GM12878 (cell line): ENCODE results near the gene STAT5B. TPM values are rescaled to one million over a fixed set of nuclear protein-coding genes. Genes with fewer than 3 reads are reported as not detected.

ENCODE experiments used
- ATAC-seq: fragments of 200-7000 bp; cut with Tn5 transposase; 3 replicates; pipeline ENCODE4 v1.9.1; 2020; ENCODE audit warnings: mild to moderate bottlenecking, moderate library complexity
- BruUV-seq: library from RNA; stranded (reverse); fragments of 400-500 nt; replicated peaks from 2 replicates; lab custom pipeline; 2021; lab: Mats Ljungman, UMichigan
- CTCF ChIA-PET: fragments of 300-600 bp; sonication (Branson Sonifier 250); formaldehyde crosslinking; extraction: SDS; loops from one replicate; lab custom pipeline; 2021; ENCODE audit warnings: inconsistent platforms; lab: Yijun Ruan, JAX
- POLR2A ChIA-PET: fragments of 350-600 bp; formaldehyde crosslinking; extraction: SDS; loops from one replicate; lab custom pipeline; 2021; ENCODE audit warnings: inconsistent platforms; lab: Charles Lee
- RAD21 ChIA-PET: fragments of 300-600 bp; sonication (Branson Sonifier 250); formaldehyde crosslinking; loops from one replicate; lab custom pipeline; 2023; ENCODE audit warnings: antibody characterized with exemption; ENCODE audit not compliant: unreplicated experiment; lab: Charles Lee
- SMC1A ChIA-PET: fragments of 300-600 bp; sonication (Branson Sonifier 250); formaldehyde crosslinking; loops from one replicate; lab custom pipeline; 2023; ENCODE audit not compliant: unreplicated experiment, uncharacterized antibody; lab: Charles Lee
- DNase-seq: peaks from one replicate; pipeline ENCODE4 v3.0.0-alpha.2; 2011; ENCODE audit warnings: low read depth, low spot score
- FAIRE-seq: peaks from 3 replicates; lab custom pipeline; 2011; peaks lifted over from hg19 to GRCh38; lab: Jason Lieb, UNC
- H2AFZ ChIP-seq: 2 replicates; pipeline ENCODE4 v1.6.0; 2011; ENCODE audit warnings: low read depth, low read length, control low read depth; ENCODE audit not compliant: control insufficient read depth
- H3K27ac ChIP-seq: 2 replicates; pipeline ENCODE4 v1.5.1; 2011; ENCODE audit warnings: control low read depth; ENCODE audit not compliant: control insufficient read depth, insufficient read depth
- H3K27me3 ChIP-seq, 2 experiments: replicated peaks in 1 of 2; 2 replicates each; pipeline versions ENCODE4 v1.6.0 to v1.6.1; 2011; ENCODE audit warnings: low read length in 1 of 2; ENCODE audit not compliant: control insufficient read depth in 2 of 2, insufficient read depth in 2 of 2
- H3K36me3 ChIP-seq, 2 experiments: 2 replicates each; pipeline ENCODE4 v1.5.1; 2011; ENCODE audit warnings: low read length in 1 of 2; ENCODE audit not compliant: control insufficient read depth in 2 of 2, insufficient read depth in 2 of 2
- H3K4me1 ChIP-seq: 2 replicates; pipeline ENCODE4 v1.6.1; 2011; ENCODE audit warnings: mild to moderate bottlenecking, low read length, moderate library complexity, mixed read lengths; ENCODE audit not compliant: control insufficient read depth, insufficient read depth
- H3K4me2 ChIP-seq: 2 replicates; pipeline ENCODE4 v1.6.0; 2011; ENCODE audit warnings: control low read depth; ENCODE audit not compliant: control insufficient read depth, insufficient read depth
- H3K4me3 ChIP-seq: fragments of 200-600 bp; sonication (generic); 2 replicates; pipeline ENCODE4 v1.5.1; 2016
- H3K79me2 ChIP-seq: 2 replicates; pipeline ENCODE4 v1.6.0; 2011; ENCODE audit warnings: low read length; ENCODE audit not compliant: control insufficient read depth, insufficient read depth
- H3K9ac ChIP-seq: 2 replicates; pipeline ENCODE4 v1.8.0; 2011; ENCODE audit warnings: low read length, control low read depth, mixed read lengths; ENCODE audit not compliant: control insufficient read depth, insufficient read depth
- H3K9me3 ChIP-seq: replicated peaks from 3 replicates; pipeline ENCODE4 v1.5.1; 2011; ENCODE audit warnings: mild to moderate bottlenecking, low read length; ENCODE audit not compliant: control insufficient read depth, insufficient read depth
- H4K20me1 ChIP-seq: 2 replicates; pipeline ENCODE4 v1.6.0; 2011; ENCODE audit not compliant: control insufficient read depth, insufficient read depth
- ASH2L ChIP-seq: fragments of 300-600, 200-600 bp; sonication (generic); IDR thresholded peaks from 2 replicates; pipeline ENCODE4 v1.6.1; 2017; ENCODE audit warnings: low read depth, mild to moderate bottlenecking, borderline replicate concordance
- CHD1 ChIP-seq: IDR thresholded peaks from 2 replicates; pipeline ENCODE4 v1.6.1; 2012; ENCODE audit warnings: low read depth, low read length, improper control_type of control experiment
- FOXK2 ChIP-seq: fragments of 450-650 bp; IDR thresholded peaks from 2 replicates; pipeline ENCODE4 v1.6.1; 2017; ENCODE audit warnings: mild to moderate bottlenecking, moderate library complexity
- GABPA ChIP-seq: IDR thresholded peaks from 2 replicates; pipeline ENCODE4 v1.6.1; 2014; ENCODE audit warnings: antibody characterized with exemption, low read depth, mild to moderate bottlenecking, inconsistent platforms
- HDGF ChIP-seq: fragments of 450-650 bp; IDR thresholded peaks from 2 replicates; pipeline ENCODE4 v1.6.1; 2016; ENCODE audit warnings: antibody characterized with exemption
- HSF1 ChIP-seq: fragments of 150-350 bp; IDR thresholded peaks from 2 replicates; pipeline ENCODE4 v1.6.1; 2014; ENCODE audit warnings: mild to moderate bottlenecking, low read depth, low read length
- IRF5 ChIP-seq: fragments of 450-650 bp; IDR thresholded peaks from 2 replicates; pipeline ENCODE4 v1.6.1; 2017; ENCODE audit warnings: borderline replicate concordance
- KAT2A ChIP-seq: conservative IDR thresholded peaks from 2 replicates; pipeline ENCODE4 v1.6.1; 2011; ENCODE audit warnings: low read depth, low read length; ENCODE audit not compliant: control insufficient read depth
- NFYA ChIP-seq: IDR thresholded peaks from 2 replicates; pipeline ENCODE4 v1.6.1; 2011; ENCODE audit warnings: low read depth, mild to moderate bottlenecking, low read length, improper control_type of control experiment, borderline replicate concordance
- PML ChIP-seq: IDR thresholded peaks from 2 replicates; pipeline ENCODE4 v1.6.1; 2012; ENCODE audit warnings: low read length, inconsistent platforms
- RAD21 ChIP-seq: IDR thresholded peaks from 2 replicates; pipeline ENCODE4 v1.6.1; 2011; ENCODE audit warnings: mild to moderate bottlenecking, low read depth, low read length, moderate library complexity; ENCODE audit not compliant: insufficient read depth
- SKIL ChIP-seq: fragments of 450-650 bp; IDR thresholded peaks from 2 replicates; pipeline ENCODE4 v1.6.1; 2017; ENCODE audit warnings: mild to moderate bottlenecking, low read depth, inconsistent platforms; ENCODE audit not compliant: poor library complexity, severe bottlenecking
- STAT3 ChIP-seq: IDR thresholded peaks from 2 replicates; pipeline ENCODE4 v1.6.1; 2011; ENCODE audit warnings: low read depth, low read length, improper control_type of control experiment
- TAF1 ChIP-seq: IDR thresholded peaks from 2 replicates; pipeline ENCODE4 v1.6.1; 2011; ENCODE audit warnings: mild to moderate bottlenecking, low read depth, low read length, borderline replicate concordance
- ZZZ3 ChIP-seq: IDR thresholded peaks from 2 replicates; pipeline ENCODE4 v1.6.1; 2011; ENCODE audit warnings: low read depth; ENCODE audit not compliant: control insufficient read depth, insufficient read length
- WGBS: methylation state at CpG from one replicate; pipeline ENCODE4 v1.1.6; 2016; ENCODE audit warnings: low lambda C conversion rate; ENCODE audit not compliant: insufficient replicate concordance, insufficient coverage; ENCODE audit errors: missing lambda C conversion rate; 5-methylcytosine and 5-hydroxymethylcytosine counted together
- in situ Hi-C: fragments of 300-500 bp; cut with MboI; formaldehyde crosslinking; loops from 9 replicates; pipeline ENCODE4 v1.14.3; 2018; ENCODE audit warnings: mixed read lengths
- intact Hi-C: fragments of 100-400 bp; cut with micrococcal nuclease; formaldehyde crosslinking; loops from one replicate; pipeline ENCODE4 v1.14.2; 2022; ENCODE audit not compliant: unreplicated experiment
- polyA plus RNA-seq, 11 experiments: library from polyadenylated mRNA; depleted of rRNA in 4 of 11; unstranded in 6 of 11; stranded (reverse) in 5 of 11; fragments of >200 nt; fragmentation: Nextera tagmentation in 4 of 11; fragmentation: Illumina TruSeq in 1 of 11; extraction: Ambion mirVana in 4 of 11; extraction: Trizol in 1 of 11; gene quantifications; 1 replicate in 1 of 11; 2 replicates in 10 of 11; pipeline versions ENCODE4 v1.2.1 to v1.2.3, GENCODE V29; 2011 to 2016; ENCODE audit warnings: inconsistent platforms in 2 of 11, missing spikeins in 2 of 11, low read depth in 1 of 11
- total RNA-seq, 4 experiments: library from RNA; depleted of rRNA in 3 of 4; stranded (reverse); fragments of >200 nt in 3 of 4; fragmentation: Illumina TruSeq in 1 of 4; extraction: Trizol in 1 of 4; gene quantifications; 2 replicates each; pipeline versions ENCODE4 v1.2.1 to v1.2.3, GENCODE V29; 2013 to 2021

STAT5B gene
- total and polyA plus RNA-seq, 10 of the 15 experiments (the other 5 are each of a cell fraction or from before 2014, with no cell fraction given): 11.0 to 69.6 (median 46.7) TPM

- no peak for TF ChIP-seq IRF5
- TF ChIP-seq ASH2L: no peak
- TF ChIP-seq STAT3: no peak
- TF ChIP-seq HDGF: 0 out of 2 replicates have a peak, but pooled peaks have one; percentile 77
- TF ChIP-seq, all 136 proteins: peak for 13
These were observed 12.8 kb upstream of the STAT5B start (continued) for GRCh38 chr17:42288803-42289610.

GRCh38 chr17:42287977-42288802, 12.0 kb upstream of the STAT5B start, which contains the start of gene STAT5A:
Gene STAT5A, plus strand, starts transcription at chr17:42288498. Its CDS starts 914 bp downstream, at chr17:42289412.
- in situ Hi-C loops: no loop called here
- no peak for TF ChIP-seq GABPA
- TF ChIP-seq SKIL: no peak
- TF ChIP-seq HDGF: no peak
- TF ChIP-seq CHD1: no peak
- TF ChIP-seq FOXK2: no peak
- no peak for TF ChIP-seq KAT2A
- TF ChIP-seq NFYA: no peak
- TF ChIP-seq ZZZ3: no peak
- TF ChIP-seq TAF1: peak; percentile 42; the same call in 1 of the 2 replicates
- no peak for TF ChIP-seq RAD21
- TF ChIP-seq PML: no peak
- no peak for TF ChIP-seq HSF1

More at GRCh38 chr17:42287977-42288802, 12.0 kb upstream of the STAT5B start, which contains the start of gene STAT5A:
- under 1% methylated on average over 56 of the region's 88 CpGs for WGBS
- no peak for FAIRE-seq
- Histone ChIP-seq H3K4me2 (peak within 1 kb of the TSS; percentile 88), H3K27ac (peak within 1 kb of the TSS; percentile 79), H3K27me3 (no peaks in the 10 kb centered on the region), H3K36me3 (peaks cover 0 to 8% of the 10 kb centered on the region in 2 experiments; a peak in 1 of 4 replicates), H3K9ac (peak within 1 kb of the TSS; percentile 90), H3K4me1 (peaks cover 23% of the 10 kb centered on the region), H4K20me1 (no peaks in the 10 kb centered on the region), H2AFZ (peak within 1 kb of the TSS; percentile 61), H3K79me2 (peaks cover 38% of the 10 kb centered on the region), H3K9me3 (no peaks in the 10 kb centered on the region), H3K4me3 (peak within 1 kb of the TSS; percentile 91)
- CTCF ChIA-PET: interaction anchor here (1.1 to 2.7 kb wide), 6 partner anchors 9 to 115 kb away, joined by 3 to 14 read pairs (median 9); no protein-coding TSS in a partner anchor
- intact Hi-C loops: loop anchor here (5.0 kb wide), 1 partner anchor 106 kb away; the partner anchor contains the start of gene KCNH4
- ATAC-seq: peak; percentile 85
- SMC1A ChIA-PET: interaction anchor here (0.6 to 2.6 kb wide), 3 partner anchors 38 to 39 kb away, joined by 3 to 15 read pairs (median 4); no protein-coding TSS in a partner anchor
- no TSS peak for BruUV-seq
- RAD21 ChIA-PET: interaction anchor here (0.6 to 4.1 kb wide), 8 partner anchors 38 to 442 kb away, joined by 3 to 21 read pairs (median 6); partner anchors contain the start of gene GHDC
- no peak for DNase-seq
- POLR2A ChIA-PET: interaction anchor here (0.6 to 3.1 kb wide), 9 partner anchors 11 to 273 kb away, joined by 3 to 9 read pairs (median 5); partner anchors contain the start of genes STAT3 and STAT5B
